Keratinocyte (primary cell): Measurements from ENCODE around the gene GALNS.

Experiments
- CTCF ChIP-seq, 3 experiments: IDR thresholded peaks in 1 of 3; conservative IDR thresholded peaks in 1 of 3; optimal IDR thresholded peaks in 1 of 3; 2 replicates in 2 of 3; 3 replicates in 1 of 3; pipeline versions ENCODE3 to v1.5.1; 2011; ENCODE audit warnings: low read length in 3 of 3, mild to moderate bottlenecking in 3 of 3, moderate library complexity in 2 of 3, control low read depth in 1 of 3, inconsistent platforms in 1 of 3; ENCODE audit not compliant: insufficient read depth in 2 of 3; ENCODE audit errors: extremely low read depth in 1 of 3
- EZH2 ChIP-seq: IDR thresholded peaks from one replicate; pipeline ENCODE4 v1.6.1; 2012; ENCODE audit warnings: inconsistent platforms, mild to moderate bottlenecking, low read length, moderate library complexity

GRCh38 chr16:88792078-88792550 is 64.6 kb downstream of the GALNS start:
- no peak for TF ChIP-seq CTCF (optimal IDR thresholded peaks at IDR 0.05 in 1 of 3, IDR thresholded peaks at IDR 0.05 in 1 of 3, conservative IDR thresholded peaks at IDR 0.05 in 1 of 3; ENCODE audit: extremely low read depth in 1 of 3, insufficient read depth in 2 of 3, low read length in 3 of 3)
- TF ChIP-seq EZH2: no peak
